Aorta (tissue), 5 donors: Measurements from ENCODE around the gene BAIAP3. TPM values are rescaled to one million over a fixed set of nuclear protein-coding genes. Genes with fewer than 3 reads are reported as not detected.

Experiments
- ATAC-seq: fragments of 200-7000 bp; cut with Tn5 transposase; one replicate; pipeline ENCODE4 v1.9.1; 2022; ENCODE audit warnings: moderate library complexity; ENCODE audit not compliant: low FRiP score
- DNase-seq, 2 donors: peaks; one replicate each; pipeline ENCODE4 v3.0.0-alpha.2; 2020
- H3K27ac ChIP-seq, 2 donors: one replicate each; pipeline ENCODE4 v1.5.1; 2013; ENCODE audit warnings: low read length in 2 of 2, mild to moderate bottlenecking in 2 of 2, moderate library complexity in 2 of 2, control low read depth in 1 of 2, inconsistent platforms in 1 of 2, low read depth in 1 of 2
- H3K27me3 ChIP-seq, 2 donors: one replicate each; pipeline ENCODE4 v1.6.1; 2013; ENCODE audit warnings: control low read depth in 1 of 2, low read length in 1 of 2, mild to moderate bottlenecking in 1 of 2, moderate library complexity in 1 of 2; ENCODE audit not compliant: insufficient read depth in 2 of 2, control insufficient read depth in 1 of 2
- H3K36me3 ChIP-seq, 2 donors: one replicate each; pipeline ENCODE4 v1.6.1; 2013; ENCODE audit warnings: control low read depth in 1 of 2, low read length in 1 of 2, mild to moderate bottlenecking in 1 of 2; ENCODE audit not compliant: insufficient read depth in 2 of 2, control insufficient read depth in 1 of 2
- H3K4me1 ChIP-seq, 2 donors: one replicate each; pipeline ENCODE4 v1.6.1; 2013; ENCODE audit warnings: low read length in 2 of 2, control low read depth in 1 of 2, mild to moderate bottlenecking in 1 of 2, moderate library complexity in 1 of 2; ENCODE audit not compliant: insufficient read depth in 2 of 2, control insufficient read depth in 1 of 2
- H3K4me3 ChIP-seq, 2 donors: one replicate each; pipeline ENCODE4 v1.5.1; 2013; ENCODE audit warnings: low read length in 2 of 2, control low read depth in 1 of 2, mild to moderate bottlenecking in 1 of 2
- H3K9me3 ChIP-seq: one replicate; pipeline ENCODE4 v1.6.1; 2013; ENCODE audit warnings: mild to moderate bottlenecking, low read length; ENCODE audit not compliant: control insufficient read depth
- WGBS, 2 donors: extraction: QIAGEN DNeasy Blood & Tissue Kit; methylation state at CpG; one replicate each; pipeline ENCODE4 v1.1.7; 2013; 5-methylcytosine and 5-hydroxymethylcytosine counted together
- intact Hi-C, 2 donors: fragments of 100-400 bp; cut with DNase I; formaldehyde crosslinking; loops; one replicate each; pipeline versions ENCODE4 v1.14.2 to v1.15.0; 2022
- long read RNA-seq, 2 donors: library from polyadenylated mRNA; unstranded; transcript quantifications; one replicate each; pipeline ENCODE4 v2.0.0, GENCODE V29; 2020 to 2021
- polyA plus RNA-seq, 2 donors: library from polyadenylated mRNA; stranded (reverse); fragments of 200-250 nt; gene quantifications; one replicate each; pipeline ENCODE4 v1.2.3, GENCODE V29; 2013
- total RNA-seq, 2 donors: library from RNA; stranded (reverse); fragmentation: NEBNext Ultra II Directional; extraction: Animal tissue kit (Norgen Biotek cat#: 25700); gene quantifications; one replicate each; pipeline ENCODE4 v1.2.1, GENCODE V29; 2021
- donor health status: healthy with polysubstance abuse.
- donor health status: Bipolar disorder and iron deficiency.
- donor health status: DM: no; HTN: no; CAD: no.
- donor health status: DM: no; HTN: no; CAD: no.
- donor health status: DM: yes; HTN: yes; CAD: no.

The BAIAP3 gene, protein sequence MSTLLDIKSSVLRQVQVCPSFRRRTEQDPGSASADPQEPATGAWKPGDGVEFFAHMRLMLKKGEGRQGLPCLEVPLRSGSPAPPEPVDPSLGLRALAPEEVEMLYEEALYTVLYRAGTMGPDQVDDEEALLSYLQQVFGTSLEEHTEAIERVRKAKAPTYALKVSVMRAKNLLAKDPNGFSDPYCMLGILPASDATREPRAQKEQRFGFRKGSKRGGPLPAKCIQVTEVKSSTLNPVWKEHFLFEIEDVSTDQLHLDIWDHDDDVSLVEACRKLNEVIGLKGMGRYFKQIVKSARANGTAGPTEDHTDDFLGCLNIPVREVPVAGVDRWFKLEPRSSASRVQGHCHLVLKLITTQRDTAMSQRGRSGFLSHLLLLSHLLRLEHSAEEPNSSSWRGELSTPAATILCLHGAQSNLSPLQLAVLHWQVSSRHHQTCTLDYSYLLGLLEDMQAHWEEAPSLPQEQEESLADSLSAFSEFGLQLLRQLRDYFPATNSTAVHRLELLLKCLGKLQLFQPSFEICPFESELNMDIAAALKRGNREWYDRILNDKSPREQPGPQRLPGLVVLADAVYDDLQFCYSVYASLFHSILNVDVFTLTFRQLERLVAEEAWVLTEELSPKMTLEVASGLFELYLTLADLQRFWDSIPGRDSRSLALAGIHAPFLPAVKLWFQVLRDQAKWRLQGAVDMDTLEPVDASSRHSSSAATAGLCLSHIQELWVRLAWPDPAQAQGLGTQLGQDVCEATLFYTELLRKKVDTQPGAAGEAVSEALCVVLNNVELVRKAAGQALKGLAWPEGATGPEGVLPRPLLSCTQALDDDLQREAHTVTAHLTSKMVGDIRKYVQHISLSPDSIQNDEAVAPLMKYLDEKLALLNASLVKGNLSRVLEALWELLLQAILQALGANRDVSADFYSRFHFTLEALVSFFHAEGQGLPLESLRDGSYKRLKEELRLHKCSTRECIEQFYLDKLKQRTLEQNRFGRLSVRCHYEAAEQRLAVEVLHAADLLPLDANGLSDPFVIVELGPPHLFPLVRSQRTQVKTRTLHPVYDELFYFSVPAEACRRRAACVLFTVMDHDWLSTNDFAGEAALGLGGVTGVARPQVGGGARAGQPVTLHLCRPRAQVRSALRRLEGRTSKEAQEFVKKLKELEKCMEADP
- total RNA-seq = 1 to 10 TPM; 1.2 to 3.1 TPM
- 1 to 10 TPM; 1.1 to 2.6 TPM for polyA plus RNA-seq
- long read RNA-seq, donor 1, partial matches to known transcripts = 1 of 1 reads
- long read RNA-seq, donor 1, other reads (novel, unspliced or antisense) = 0 of 1 reads
- long read RNA-seq, donor 2, partial matches to known transcripts = 1 of 1 reads
- long read RNA-seq, donor 2, other reads (novel, unspliced or antisense) = 0 of 1 reads

DNA sequence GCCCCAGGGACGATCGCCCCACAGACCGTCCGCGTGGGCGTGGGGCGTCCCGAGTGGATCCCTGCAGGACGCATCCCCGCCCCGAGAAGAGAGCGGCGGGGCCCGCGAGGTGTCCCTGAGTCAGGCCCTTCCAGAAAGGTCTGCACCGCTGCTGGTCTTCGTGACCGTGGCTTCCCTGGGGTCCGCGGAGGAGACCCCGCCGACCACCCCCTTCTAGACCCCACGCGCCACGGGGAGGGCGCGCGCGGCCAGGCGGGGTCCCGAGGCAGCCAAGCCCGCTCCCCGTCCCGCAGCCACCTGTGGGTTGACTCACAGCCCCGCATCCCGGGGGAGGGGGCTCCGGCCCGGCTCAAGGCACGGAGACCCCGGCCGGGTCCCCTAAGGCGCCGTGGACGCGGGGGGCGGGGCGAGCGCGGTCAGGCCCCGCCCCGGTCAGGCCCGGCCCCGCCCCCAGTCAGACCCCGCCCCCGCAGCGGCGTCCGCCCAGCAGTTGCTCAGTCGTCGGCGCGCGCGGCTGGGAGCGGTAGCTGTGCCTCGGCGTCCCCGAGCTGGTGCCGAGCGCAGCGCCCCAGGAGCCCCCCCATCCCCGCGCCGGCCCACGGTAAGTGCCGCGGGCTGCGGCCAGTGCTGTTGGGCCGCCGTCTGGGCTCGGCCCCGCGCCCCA is at the start of gene BAIAP3:
Gene BAIAP3 (plus strand): TSS at position 497 of the 664 bp plus-strand sequence. CDS start 4,905 bp downstream, outside the sequence.
- ATAC-seq (no peak), DNase-seq (peak in 1 of 2 donors; percentile 88)
- intact Hi-C loops = no loop called here
- Histone ChIP-seq H3K27ac (no peak within 1 kb of the TSS), H3K4me3 (no peak within 1 kb of the TSS), H3K9me3 (peaks cover 2% of the 10 kb centered on the region), H3K4me1 (no peaks in the 10 kb centered on the region), H3K36me3 (no peaks in the 10 kb centered on the region), H3K27me3 (no peaks in the 10 kb centered on the region)
- 3 to 4% methylated on average over 43 to 83 of the region's 83 CpGs for WGBS, 2 donors

DNA sequence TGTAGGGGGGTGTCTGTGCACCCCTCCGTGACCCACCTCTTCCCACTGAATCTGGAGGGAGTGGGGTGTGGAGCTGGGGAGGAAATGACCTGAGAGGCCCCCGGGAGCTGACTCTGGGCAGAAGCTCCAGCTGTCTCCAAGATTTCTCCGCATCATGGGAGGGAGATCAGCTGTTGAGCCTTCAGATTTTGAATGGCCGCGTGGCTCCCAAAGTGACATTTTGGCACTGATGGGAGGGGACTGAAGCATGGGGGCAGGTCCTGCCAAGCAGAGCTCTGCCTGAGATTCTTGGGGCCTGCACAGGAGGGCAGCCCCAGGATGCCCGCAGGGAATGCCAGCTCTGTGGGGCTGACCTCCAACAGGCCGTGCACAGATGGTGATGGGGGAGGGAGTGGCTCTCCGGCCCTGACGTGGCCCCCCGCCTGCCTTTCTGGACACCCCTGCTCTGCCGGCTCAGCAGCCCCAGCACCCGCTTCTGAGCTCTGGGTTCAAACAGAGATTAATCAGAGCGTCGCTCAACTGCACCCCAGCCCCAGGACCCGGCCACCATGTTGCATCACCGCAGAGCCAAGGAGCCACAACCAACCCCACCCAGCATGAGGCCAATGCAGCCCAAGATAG is 49.3 kb upstream of the BAIAP3 start:
- Histone ChIP-seq H3K9me3 (no peaks in the 10 kb centered on the region), H3K4me3 (no peak overlapping the region), H3K4me1 (no peaks in the 10 kb centered on the region), H3K27ac (no peak overlapping the region), H3K36me3 (no peaks in the 10 kb centered on the region), H3K27me3 (no peaks in the 10 kb centered on the region)
- no peak for DNase-seq
- no peak for ATAC-seq
- intact Hi-C loops = no loop called here
- WGBS, 2 donors = 78% methylated on average over 16 of the region's 16 CpGs

DNA sequence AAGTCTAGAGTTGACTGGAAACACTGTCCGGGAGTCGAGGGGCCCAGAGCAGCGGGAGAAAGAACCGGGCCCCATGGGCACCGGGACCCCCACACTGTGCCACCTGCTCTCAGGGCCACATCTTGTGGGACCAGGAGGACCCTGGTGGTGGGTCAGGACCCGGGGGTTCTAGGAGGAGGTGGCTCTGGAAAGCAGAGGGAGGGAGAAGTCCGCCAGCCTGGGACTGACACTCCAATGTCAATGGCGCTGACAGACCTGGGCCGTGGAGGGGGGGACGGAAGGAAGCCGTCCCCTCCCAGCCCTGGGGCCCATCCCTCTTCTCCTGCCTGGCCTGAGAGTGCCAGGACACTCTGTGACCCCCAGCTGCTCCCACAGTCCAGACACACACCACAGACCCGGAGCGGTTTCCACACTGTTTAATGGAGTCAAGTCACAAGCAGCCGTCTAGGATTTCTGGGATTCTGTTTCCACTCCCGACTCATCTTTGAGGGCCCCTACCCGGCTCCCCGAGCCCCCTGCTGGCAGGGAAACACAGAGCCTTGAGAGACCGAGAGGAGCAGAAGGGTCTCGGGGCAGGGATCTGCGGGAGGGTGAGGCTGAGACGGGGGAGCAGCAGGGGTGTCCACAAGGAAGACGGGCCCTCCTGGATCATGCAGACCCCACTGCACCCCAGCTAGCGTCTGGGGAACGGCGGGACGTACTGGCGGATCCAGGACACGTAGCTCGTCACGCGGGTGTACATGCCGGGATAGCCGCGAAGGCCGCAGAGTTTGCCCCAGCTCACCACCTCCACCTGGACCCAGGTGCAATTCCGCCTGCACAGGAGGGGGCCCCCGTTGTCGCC is 47.6 kb upstream of the BAIAP3 start:
- DNase-seq (no peak), ATAC-seq (no peak)
- Histone ChIP-seq H3K27ac (no peak overlapping the region), H3K27me3 (no peaks in the 10 kb centered on the region), H3K36me3 (no peaks in the 10 kb centered on the region), H3K9me3 (no peaks in the 10 kb centered on the region), H3K4me3 (no peak overlapping the region), H3K4me1 (no peaks in the 10 kb centered on the region)
- intact Hi-C loops = no loop called here
- WGBS, 2 donors = 65 to 70% methylated on average over 38 of the region's 38 CpGs

DNA sequence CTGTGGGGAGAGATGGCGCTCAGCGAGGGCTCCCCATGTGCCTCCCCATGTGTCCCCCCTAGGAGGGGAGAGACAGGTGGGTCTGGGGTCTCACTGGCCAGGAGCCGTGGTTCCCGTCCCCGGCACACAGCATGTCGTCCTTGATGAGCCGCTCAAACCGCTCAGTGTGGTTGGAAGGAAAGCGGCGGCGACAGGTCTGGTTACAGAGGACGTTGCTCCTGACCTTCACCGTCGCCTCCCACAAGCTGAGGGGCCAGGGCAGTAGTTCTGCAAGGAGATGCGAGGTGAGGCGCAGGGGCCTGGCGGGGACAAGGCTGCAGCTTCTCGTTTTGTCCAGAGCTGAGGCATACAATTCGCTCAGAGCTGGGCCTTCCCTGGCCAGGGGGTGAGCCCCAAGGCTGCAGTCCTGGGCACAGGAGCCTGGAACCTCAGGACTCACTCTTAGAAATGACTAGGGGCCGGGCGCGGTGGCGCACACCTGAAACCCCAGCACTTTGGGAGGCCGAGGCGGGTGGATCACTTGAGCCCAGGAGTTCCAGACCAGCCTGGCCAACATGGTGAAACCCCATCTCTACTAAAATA is 46.8 kb upstream of the BAIAP3 start:
- Histone ChIP-seq H3K36me3 (no peaks in the 10 kb centered on the region), H3K4me1 (no peaks in the 10 kb centered on the region), H3K4me3 (no peak overlapping the region), H3K27ac (no peak overlapping the region), H3K27me3 (no peaks in the 10 kb centered on the region), H3K9me3 (no peaks in the 10 kb centered on the region)
- DNase-seq (no peak), ATAC-seq (no peak)
- WGBS, 2 donors = 74 to 82% methylated on average over 22 to 25 of the region's 25 CpGs
- intact Hi-C loops = no loop called here

DNA sequence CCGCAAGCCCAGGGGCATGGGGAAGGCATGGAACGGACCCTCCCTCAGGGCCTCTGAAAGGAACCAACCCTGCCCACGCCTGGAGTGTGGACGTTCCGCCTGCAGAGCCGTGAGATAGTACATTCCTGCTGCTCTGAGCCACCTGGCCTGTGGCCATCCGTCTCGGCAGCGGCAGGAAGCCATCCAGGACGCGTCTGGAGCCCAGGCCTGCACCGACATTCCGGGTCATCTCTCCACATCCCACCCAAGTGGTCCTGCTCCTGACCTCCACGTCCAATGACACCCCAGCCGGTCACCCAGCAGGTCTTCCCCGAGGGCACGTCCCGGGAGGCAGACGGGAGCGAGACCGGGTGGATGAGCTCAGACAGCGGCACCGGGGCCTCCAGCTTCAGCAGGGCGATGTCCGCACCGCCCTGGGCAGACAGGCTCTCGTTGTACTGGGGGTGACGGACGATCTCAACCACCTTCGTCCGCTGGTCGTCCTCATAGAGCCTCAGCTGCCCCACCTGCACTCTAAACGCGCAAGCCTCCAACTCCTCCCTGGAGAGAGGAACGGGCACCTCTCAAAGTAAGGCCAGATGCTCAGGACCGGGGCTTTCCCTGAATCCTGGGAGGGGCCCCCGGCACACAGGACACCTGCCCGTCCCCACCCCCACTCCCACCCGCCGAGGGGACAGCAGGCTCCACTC is 45.3 kb upstream of the BAIAP3 start:
- H3K27me3 ChIP-seq = no peaks in the 10 kb centered on the region
- intact Hi-C loops = no loop called here
- H3K27ac ChIP-seq = no peak overlapping the region
- 39 to 42% methylated on average over 38 to 40 of the region's 40 CpGs for WGBS, 2 donors
- ATAC-seq (no peak), DNase-seq (no peak)
- H3K4me3 ChIP-seq = no peak overlapping the region
- no peaks in the 10 kb centered on the region for H3K36me3 ChIP-seq
- no peaks in the 10 kb centered on the region for H3K9me3 ChIP-seq
- no peaks in the 10 kb centered on the region for H3K4me1 ChIP-seq

DNA sequence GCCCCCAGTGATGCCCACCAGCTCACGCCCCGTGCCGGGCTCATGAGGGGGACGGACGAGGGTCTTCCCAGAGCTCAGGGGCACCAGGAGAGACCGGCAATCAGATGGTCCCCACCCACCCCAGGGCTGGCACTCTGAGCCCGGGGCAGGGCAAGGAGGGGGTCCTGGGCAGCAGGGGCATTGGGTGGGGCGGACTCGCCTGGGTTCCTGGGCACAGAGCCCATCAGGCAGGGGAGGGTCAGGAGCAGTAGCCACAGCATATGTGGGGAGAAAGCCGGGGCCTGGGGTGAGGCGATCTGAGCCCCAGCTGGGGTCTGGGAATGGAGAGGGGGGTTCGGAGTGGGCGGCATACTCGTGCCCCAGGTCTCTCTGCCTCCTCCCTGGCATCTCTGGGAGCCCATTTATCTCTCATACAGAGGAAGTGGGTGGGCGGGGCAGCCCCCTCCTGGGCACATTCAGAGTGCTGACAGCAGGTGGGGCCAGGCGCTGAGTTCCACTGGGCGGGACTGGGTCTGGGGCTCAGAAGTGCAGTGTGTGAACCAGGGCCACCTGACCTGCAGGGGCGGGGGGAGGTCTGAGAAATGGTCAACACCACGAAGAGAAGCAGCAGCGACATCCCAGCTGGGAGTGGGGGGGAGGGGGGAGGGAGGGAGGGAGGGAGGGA is 44.5 kb upstream of the BAIAP3 start:
- ATAC-seq (no peak), DNase-seq (no peak)
- 30 to 42% methylated on average over 17 to 20 of the region's 20 CpGs for WGBS, 2 donors

More for the DNA sequence above, 44.5 kb upstream of the BAIAP3 start:
- no peaks in the 10 kb centered on the region for H3K9me3 ChIP-seq
- intact Hi-C loops = no loop called here
- H3K27ac ChIP-seq = no peak overlapping the region
- no peaks in the 10 kb centered on the region for H3K4me1 ChIP-seq
- H3K36me3 ChIP-seq = no peaks in the 10 kb centered on the region
- H3K27me3 ChIP-seq = no peaks in the 10 kb centered on the region
- H3K4me3 ChIP-seq = no peak overlapping the region
